Left cardiac atrium (tissue), 4 donors: Measurements from ENCODE around the gene SURF1. TPM values are rescaled to one million over a fixed set of nuclear protein-coding genes. Genes with fewer than 3 reads are reported as not detected.

Source experiments
- ATAC-seq, 2 donors: fragments of 200-7000 bp; cut with Tn5 transposase; one replicate each; pipeline ENCODE4 v1.9.1; 2020; ENCODE audit warnings: mild to moderate bottlenecking in 2 of 2, moderate library complexity in 2 of 2
- DNase-seq: peaks from one replicate; pipeline ENCODE4 v3.0.0-alpha.2; 2020
- intact Hi-C, 2 donors: fragments of 100-400 bp; cut with DNase I; formaldehyde crosslinking; loops; one replicate each; pipeline versions ENCODE4 v1.14.1 to v1.15.1; 2022 to 2023
- total RNA-seq, 2 donors: library from RNA; stranded (reverse); fragmentation: NEBNext Ultra II Directional; extraction: Animal tissue kit (Norgen Biotek cat#: 25700); gene quantifications; one replicate each; pipeline ENCODE4 v1.2.1, GENCODE V29; 2021
- donor health status: DM: no; HTN: yes; CAD: no.
- donor health status: DM: no; HTN: yes; CAD: no; lungs with severe emphysema.
- donor health status: DM: yes; HTN: yes; CAD: no.
- donor health status: Dilated cardiomyopathy.

The SURF1 gene
- total RNA-seq, 2 donors from 2014 or later: 34.1 to 42.5 TPM

DNA sequence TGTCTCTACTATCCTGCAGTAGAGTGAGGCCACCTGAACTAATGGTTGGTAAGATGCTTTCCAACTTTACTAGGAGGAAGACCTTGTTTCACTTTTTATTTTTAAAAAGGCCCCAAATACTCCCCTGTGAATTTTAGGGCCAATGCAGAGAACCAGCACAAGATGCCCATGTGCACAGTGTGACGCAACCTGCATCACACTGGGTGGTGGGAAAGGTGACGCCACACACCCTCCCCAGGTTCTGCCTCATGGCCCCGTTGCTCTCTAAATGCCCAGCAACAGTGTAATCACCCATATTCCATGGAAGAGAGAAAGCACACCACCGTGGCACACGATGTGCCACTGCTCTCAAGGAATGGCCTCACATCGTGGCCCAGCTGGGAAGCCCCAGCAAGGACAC, 13.1 kb upstream of the SURF1 start:
- intact Hi-C loops: no loop called here
- ATAC-seq (peak in 1 of 2 donors; percentile 21), DNase-seq (no peak)

DNA sequence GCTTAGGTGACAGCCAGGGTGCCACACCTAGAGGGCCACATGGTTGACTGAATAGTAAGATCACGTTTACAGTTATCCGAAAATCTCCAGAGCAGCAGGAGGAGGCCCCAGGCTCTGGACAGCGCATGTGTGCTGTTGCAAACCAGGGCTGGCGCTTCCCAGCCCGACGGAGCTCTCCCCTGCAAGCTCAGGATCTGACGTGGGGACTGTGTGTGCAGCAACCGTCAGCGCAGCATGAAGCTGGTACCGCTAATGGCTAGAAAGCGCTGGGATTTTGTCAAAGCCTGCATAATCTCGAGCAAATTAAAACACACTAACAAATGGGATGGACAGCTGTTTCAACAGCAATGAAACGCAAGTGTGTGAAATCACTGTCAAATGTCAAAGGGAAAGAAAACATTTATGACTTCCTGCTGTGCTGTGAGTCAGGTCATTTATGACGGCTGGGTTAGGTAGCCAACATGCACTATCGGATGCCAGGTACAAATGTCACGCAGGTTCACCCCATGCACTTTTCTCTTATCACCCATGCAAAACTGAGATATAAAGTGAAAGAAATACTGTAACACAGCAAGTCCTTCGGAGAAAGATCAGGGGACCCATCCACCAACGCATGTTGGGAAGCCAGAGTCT, 12.1 kb upstream of the SURF1 start:
- peak in 1 of 2 donors; percentile 34 for ATAC-seq
- intact Hi-C loops: no loop called here
- no peak for DNase-seq

DNA sequence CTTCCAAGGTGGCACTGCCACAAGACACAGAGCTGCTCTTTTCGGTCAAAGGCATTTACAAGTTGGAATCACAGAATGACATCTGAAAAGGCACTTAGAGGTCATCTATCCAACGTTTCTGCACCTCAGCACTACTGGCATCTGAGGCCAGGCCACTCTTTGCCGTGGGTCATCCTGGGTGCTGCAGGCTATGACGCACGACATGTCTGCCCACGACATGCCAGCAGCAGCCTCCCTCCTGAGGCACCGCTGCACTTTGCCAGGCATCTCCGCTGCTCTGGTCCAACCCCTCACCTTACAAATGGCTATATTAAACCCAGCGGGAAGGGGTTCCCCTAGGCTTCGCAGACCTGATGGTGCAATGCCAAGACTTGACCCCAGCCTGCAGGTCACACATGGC, 11.5 kb upstream of the SURF1 start:
- intact Hi-C loops: no loop called here
- ATAC-seq: no peak
- DNase-seq: no peak

DNA sequence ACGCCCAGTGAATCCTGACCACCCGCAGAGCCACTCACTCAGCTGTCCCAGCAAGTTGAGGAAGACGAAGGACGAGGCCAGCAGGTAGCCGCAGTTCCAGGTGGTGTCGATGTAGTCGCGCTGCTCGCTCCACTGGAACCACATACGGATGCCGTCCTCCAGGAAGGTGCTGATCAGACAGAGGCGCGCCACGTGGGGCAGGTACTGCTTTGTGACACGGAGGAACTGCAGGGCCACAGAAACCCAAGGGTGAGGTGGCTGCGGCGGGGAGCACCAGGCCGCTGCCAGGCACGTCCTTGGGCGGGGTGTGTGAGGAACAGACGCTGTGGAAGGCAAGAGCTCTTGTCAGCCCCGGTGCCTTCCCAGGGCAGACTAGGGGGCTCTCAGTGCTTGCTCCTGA, 10.9 kb upstream of the SURF1 start:
- intact Hi-C loops: no loop called here
- DNase-seq: no peak
- ATAC-seq: no peak

DNA sequence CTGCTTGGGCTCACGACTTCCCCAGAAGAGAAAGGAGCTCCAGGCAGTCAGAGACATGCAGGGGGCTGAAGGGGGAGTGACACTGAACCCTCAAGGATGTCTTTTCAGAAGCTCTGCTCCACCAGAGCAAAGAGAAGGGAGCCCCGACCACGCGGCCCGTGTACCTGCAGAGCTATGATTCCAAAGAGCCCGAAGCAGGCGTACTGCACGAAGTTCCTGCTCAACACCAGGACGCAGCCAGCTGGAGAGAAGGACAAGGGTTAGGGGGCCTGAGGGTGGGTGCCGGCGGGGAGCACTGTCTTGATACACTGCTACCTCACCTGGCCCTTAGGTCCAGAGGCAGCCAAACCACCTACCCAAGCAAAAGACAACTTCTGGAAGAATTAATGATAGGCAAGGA, 10.1 kb upstream of the SURF1 start:
- ATAC-seq (no peak), DNase-seq (no peak)
- intact Hi-C loops: no loop called here

DNA sequence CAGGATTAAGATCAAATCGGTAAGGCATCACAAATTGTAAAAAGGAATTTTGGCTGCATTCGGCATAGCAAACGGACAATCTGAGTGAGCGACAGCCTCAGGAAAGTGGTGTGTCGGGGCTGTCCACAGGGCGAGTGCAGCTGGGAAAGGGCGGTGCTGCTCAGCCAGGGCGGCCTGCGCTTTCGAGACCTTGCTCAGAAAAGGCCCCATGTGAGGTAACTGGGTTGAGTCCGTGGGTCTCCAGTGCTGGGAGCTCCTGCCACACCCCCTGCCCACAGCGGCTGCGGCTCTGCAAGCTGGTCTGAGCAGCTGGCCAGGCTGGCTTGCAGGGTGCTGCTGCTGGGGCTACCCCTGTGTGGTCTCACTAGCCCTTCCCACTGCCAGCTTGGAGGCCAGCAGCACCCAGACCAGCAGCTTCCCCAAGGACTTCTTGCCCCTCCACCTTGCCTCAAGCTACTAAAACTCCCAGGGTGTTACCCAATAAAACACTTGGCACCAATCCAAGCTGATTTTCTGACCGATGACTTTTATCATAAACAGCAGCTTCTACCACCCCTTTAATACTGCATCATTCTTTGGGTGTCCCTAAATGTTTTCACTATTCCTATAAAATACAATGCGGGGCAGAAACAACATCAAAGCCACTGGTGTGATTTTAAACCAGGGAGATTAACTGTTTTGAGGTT, 6.2 kb upstream of the SURF1 start:
- intact Hi-C loops: no loop called here
- ATAC-seq (no peak), DNase-seq (no peak)

DNA sequence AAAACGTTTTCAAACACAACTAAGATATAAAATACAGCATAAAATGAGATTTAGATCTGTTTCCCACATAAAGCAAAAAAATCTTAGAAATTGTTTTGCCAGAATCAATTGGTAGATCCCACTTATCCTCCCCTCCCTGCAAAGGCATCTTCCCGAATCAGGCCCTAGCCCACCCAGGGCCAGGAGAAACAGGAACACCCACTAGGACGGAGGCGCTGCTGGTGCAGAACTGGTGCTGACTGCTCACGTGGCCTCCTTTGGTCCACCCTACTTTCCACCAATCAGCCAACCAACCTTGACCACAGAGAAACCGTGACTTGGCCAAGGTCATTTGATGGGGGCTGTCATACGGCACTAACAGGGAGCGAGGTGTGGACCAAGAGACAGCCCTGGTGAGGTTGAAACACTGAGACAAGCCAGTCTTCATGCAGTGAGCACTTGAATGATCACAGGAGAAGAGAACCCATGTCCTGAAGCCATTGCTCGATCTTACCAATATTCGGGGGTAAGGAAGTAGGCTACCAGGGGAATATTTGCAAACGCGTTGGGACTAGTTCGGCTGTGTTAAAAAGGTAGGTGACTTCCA, 5.3 kb upstream of the SURF1 start:
- intact Hi-C loops: no loop called here
- DNase-seq (no peak), ATAC-seq (no peak)

DNA sequence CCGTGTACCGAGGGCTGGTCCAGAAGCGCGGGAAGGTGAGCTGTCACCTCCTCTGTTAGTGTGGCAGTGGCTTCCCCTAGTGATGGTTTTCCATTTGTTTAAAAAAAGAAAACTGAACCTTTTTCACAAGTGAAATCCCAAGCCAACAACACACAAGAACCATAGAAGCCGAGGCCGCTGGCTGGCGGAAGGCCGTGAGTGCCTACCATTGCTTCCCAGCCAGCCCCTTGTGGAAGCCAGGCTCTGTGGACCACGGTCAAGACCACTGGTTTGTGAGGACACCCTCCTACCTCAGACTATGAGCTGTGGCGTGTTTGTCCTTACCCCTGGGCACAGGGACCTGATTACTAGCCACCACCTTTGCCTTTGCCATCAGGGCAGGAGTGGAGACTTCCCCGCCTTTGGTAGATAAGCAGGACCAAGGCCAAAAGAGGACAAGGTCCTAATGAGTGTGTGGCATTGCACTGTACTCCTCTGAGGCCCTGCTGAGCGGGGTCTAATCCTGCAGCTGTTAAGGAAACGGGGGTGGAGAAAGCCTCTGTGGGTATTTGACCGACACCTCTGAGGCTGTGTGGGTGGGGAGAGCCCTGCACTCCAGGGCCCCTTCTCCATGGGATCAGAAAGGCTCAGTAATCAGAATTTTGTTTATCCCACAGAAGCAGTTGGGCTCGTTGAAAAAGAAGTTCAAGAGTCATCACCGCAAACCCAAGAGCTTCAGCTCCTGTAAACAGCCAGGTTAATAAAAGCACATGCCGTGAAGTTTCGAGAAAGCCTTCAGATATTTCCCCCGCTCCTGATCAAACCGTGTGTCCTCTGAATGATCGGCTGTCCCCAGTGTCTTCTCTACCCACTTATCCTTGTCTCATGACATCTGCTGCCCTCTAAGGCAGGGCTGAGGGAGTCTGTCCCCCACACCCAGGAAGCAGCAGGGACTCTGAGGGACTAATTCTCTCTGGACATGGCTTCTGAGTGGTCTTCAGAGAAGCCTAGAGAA, 4.4 kb upstream of the SURF1 start:
- DNase-seq (no peak), ATAC-seq (no peak)
- intact Hi-C loops: no loop called here

DNA sequence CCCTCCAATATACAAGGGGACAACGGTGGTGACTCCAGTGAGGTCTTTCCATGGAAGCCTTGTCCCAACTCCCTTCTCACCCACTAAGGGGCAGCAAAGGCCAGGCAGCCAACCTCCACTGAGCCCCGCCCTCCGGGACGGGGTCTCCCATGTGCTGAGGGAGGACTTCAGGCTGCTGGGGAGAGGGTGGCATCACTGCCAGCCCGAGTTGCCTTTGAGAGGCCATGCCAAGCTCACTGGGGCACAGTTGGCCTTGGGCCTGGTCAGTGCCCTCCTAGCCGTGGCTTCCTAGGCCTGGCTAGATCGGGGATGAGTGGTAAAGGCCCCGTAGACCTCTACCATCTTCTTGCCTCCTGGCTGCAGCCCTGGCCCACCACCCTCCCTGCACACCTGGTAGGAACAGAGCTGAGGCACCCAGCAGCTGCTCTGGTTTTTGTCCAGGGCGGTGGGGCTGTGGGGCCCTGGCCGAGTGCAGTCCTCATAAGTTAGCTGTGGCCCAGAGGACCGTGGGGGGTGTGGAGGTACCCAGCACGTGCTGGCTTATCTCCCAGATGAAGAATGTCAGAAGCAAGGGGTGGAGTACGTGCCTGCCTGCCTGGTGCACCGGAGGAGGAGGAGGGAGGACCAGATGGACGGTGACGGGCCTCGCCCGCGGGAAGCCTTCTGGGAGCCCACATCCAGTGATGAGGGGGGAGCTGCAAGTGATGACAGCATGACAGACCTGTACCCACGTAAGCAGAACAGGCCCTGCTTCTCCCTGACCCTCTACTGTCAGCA, 3.3 kb upstream of the SURF1 start:
- ATAC-seq: peak; percentile 3 to 21
- intact Hi-C loops: no loop called here
- DNase-seq: no peak

DNA sequence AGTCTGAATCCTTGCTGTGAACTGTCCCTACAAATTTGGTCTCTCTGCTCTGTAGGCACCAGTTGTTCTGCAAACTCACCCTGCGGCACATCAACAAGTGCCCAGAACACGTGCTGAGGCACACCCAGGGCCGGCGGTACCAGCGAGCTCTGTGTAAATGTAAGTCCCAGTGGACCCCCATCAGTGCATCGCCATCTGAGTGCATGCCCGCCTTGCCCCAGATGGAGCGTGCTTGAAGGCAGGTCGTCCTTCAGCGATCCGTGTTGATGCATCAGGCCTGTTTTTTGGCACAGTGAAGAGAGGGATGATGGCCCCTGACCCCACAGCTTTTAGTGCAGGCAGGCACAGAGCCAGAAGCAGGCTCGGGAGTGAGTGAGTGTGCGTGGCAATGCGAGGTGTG, 1.4 kb upstream of the SURF1 start:
- intact Hi-C loops: no loop called here
- DNase-seq (no peak), ATAC-seq (no peak)

DNA sequence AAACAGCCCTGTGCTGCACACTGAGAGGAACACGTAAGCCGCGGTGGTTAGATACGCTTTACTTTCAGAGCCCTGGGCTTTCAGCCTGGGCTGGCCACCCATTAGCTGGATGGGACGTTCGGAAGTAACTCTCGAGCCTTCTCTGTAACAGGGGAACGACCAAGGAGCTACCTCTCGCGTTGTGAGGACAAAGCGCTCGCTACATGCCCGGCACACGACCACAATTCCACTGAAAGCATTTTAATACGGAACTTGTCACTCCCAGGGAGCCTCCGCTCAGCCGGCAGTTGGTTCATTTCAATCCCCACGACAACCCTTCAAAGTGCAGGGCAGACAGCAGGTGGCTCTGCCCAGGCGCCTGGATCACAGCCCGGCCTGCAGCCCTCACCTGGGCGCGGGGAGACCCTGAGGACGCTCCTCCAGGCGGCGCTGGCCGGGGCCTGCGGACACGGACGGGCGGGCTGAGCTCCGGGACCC, 368 bp downstream of the SURF1 start:
- DNase-seq (no peak), ATAC-seq (peak in 1 of 2 donors; percentile 21)
- intact Hi-C loops: no loop called here

DNA sequence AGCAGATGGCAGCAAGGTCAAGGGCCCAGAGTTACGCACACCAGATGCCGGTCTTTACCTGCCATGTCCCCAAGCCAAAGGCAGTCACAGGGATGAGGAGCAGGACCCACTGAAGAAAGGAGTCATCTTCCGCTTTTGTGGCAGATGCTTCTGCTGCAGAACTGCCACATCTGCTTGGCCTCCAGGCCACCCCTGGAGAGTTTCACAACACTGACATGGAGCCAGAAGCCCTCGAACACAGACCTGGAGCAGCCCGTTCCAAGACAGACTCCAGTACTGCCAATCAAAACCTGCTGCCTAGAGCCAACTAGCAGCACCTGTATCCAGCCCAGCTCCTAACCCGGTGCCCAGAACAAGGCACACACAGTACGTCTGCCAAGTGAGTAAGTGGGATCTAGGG, 1.5 kb downstream of the SURF1 start:
- intact Hi-C loops: no loop called here
- ATAC-seq: no peak
- DNase-seq: no peak

DNA sequence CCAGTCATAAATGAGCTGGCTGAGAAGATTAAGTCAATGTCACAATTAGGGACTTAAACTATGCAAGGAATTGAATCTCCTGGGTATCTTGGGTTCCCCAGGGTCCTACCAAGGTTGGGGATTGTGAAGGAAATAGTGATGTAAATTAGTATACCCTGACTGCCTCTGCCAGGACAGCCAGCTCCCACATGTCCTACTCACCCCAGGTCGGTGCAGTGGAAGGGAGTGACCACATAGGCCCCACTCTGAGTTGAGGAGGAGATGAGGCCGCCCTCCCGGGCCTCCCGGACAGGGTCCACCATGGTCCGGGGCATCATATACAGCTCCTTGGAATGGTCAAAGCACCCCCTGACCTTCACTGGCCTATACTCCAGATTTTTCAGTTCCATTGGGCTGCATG, 2.7 kb downstream of the SURF1 start:
- intact Hi-C loops: no loop called here
- ATAC-seq: no peak

DNA sequence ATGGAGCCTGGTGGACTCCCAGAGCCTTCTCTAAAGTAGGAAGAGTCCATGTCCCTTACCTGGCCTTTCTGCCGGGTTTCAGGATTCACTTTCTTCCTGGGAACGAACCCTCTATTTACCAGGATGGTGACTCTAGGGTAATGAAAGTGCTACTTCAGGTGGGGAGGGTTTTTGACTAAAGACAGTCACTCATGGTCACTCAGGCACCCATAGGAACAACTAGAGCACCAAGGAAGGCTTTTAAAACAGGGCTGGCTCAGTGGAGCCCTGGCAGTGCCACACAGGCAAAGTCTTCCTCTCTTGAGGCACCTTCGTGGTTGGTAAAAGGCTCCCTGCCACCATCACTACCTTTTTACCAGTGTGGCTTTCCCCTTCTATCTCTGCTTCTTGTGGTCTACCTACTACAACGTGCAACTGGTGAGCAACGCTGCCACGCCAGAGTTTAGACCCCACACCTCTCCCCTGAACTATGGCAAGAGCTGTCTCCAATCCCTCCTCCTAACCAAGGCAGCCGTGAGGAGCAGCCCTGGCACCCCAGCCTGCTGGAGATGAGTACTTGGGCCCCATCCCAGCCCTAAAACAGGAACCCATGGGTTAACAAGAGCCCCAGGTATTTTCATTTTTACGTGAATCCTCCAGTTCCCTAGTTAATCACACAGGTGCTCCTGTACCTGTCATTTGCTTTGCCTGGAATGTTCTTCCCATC, 3.5 kb downstream of the SURF1 start:
- DNase-seq (no peak), ATAC-seq (no peak)
- intact Hi-C loops: no loop called here

More for the DNA sequence above, 2.7 kb downstream of the SURF1 start:
- DNase-seq: no peak

DNA sequence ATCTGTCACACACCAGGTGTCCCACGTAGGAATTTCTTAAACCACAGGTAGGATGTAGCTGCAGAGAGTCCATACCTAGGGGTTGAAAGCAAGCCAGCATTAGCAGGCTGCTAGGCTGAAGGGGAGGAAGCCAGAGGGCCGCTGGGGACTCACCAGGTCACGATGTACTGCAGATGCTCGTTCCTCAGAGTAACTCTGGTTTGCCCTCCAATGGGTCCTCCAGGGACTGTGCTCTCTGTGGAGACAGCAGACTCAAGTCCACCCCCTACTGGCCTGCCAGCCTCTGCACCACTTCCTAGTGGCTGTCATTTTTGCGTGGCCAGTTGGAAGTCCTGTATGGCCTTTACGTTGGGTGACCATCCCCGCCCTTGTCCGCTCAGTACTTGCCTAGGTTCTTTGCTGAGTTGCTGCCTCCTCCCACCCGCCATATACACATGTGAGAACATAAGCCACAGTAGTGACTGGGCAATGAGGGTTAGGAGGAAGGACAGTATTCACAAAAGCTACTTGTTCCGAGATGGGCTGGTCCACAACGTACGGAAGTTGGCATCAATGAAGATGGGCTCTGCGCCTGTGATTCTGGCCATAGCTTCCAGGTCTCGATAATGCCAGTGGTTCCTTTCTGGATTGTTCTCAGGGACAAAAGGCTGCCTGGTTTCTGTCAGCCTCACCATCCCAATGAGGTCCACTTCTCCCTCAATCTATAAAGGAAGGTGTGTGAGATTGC, 4.2 kb downstream of the SURF1 start:
- peak; percentile 56 for DNase-seq

DNA sequence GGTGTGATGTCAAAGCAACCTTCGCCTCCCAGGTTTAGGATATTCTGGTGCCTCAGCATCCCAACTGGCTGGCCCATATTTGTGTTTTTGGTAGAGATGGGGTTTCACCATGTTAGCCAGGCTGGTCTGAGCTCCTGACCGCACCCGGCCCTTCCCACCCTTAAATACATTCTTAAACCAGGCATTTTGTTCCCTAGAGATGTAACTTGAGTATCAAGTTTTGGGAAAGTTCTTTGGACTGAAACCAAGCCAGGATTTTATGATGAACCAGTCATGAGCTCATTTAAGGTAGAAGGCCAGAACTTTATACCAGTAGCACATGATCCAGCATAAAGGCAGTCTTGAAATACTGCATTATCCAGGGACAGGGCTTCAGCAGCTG, 4.8 kb downstream of the SURF1 start:
- intact Hi-C loops: no loop called here
- ATAC-seq (no peak), DNase-seq (no peak)

More for the DNA sequence above, 4.2 kb downstream of the SURF1 start:
- ATAC-seq: no peak
- intact Hi-C loops: no loop called here

DNA sequence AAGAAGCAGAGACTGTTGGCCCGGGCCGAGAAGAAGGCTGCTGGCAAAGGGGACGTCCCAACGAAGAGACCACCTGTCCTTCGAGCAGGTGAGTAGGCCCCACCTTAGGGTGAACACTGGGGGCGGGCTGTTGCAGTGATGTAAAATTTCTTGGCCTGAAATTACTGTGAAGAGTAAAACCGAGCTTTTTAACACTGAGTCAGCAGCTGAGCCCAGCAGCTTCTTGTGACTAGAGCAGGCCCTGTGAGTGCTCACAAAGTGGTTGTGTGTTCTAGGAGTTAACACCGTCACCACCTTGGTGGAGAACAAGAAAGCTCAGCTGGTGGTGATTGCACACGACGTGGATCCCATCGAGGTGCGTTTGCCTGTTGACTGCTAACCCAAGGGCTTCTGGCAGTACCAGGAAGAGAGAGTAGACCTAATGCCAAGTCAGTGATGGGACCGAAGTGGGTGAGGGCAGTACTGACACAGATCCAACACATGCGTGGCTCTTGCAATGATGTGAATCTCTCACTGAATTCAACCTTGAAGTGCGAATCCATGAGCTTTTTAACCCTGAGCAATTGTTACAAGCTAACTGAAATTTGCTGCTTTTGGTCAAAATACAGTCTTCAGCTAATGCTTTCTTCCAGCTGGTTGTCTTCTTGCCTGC, 6.2 kb downstream of the SURF1 start:
- intact Hi-C loops: no loop called here
- DNase-seq (no peak), ATAC-seq (no peak)
